GM12801 (cell line): ENCODE measurements around the gene SPON1.

Experiments used
- CTCF ChIP-seq: IDR thresholded peaks from one replicate; pipeline ENCODE4 v1.5.1; 2011; ENCODE audit warnings: control low read depth; ENCODE audit not compliant: insufficient read length; ENCODE audit errors: extremely low read depth

Gene SPON1

GRCh38 chr11:13997881-13998280 lies 35.4 kb downstream of the SPON1 start:
- no peak for TF ChIP-seq CTCF

DNA sequence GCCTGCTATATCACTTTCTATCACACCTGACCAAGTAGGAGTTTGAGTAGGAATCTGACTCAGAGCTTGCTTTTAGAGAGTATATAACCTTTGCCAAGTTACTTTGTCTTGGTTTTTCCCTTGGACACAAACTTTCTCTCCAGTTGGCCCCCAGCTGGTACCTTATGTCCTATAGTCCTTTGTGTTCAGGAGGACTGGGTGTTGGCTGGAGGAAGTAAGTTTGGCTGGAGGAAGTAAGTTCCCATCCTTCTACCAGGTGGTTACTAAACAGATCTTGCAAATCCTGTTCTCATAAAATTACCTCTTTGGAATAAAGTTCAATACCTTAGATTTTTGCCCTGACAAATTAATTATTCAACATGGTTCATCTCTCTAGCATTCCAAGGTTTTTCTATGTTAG lies 37.2 kb downstream of the SPON1 start:
- TF ChIP-seq CTCF, result no peak

GRCh38 chr11:14001597-14001996 lies 39.1 kb downstream of the SPON1 start:
- no peak for TF ChIP-seq CTCF

GRCh38 chr11:14007566-14007965 lies 45.0 kb downstream of the SPON1 start:
- no peak for TF ChIP-seq CTCF

- no peak for TF ChIP-seq CTCF
These were observed 48.1 kb downstream of the SPON1 start for GRCh38 chr11:14010665-14011064.

DNA sequence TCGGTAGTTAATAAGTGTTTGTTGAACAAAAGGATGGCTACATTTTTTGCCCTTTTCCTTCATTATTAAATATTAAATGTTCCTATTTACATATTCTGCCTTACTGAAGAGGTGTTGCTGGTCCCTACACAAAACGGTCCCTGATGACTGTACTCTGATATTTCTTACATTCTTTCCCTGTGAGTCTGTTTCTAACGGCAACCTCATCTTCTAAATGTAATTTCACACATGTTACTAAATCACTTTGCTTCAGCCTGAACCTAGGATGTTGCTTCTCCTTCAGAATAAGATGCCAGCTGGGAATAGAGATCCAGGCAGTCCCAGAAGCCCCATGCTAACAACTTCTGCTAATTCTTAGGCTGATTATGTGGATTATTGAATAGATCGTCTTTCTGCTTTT lies 50.3 kb downstream of the SPON1 start:
- no peak for TF ChIP-seq CTCF

DNA sequence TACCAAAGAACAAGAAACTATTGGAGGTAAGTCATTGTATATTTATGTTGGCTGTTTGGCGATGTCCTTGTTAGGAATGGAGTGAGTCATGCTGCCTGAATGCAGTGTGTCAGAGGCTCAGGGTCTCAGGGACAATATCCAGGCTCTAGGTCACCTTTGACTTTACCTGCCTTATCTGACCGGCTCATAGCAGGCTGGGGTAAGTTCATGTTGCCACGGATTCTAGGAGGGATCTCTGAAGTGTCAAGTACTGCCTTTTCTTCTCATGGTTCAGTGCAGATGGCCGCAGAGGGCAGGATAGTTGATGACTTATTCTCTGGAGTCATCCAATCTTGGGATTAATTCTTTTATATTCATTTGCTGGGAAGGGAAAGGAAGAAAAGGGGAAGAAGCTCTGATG lies 53.2 kb downstream of the SPON1 start:
- no peak for TF ChIP-seq CTCF

DNA sequence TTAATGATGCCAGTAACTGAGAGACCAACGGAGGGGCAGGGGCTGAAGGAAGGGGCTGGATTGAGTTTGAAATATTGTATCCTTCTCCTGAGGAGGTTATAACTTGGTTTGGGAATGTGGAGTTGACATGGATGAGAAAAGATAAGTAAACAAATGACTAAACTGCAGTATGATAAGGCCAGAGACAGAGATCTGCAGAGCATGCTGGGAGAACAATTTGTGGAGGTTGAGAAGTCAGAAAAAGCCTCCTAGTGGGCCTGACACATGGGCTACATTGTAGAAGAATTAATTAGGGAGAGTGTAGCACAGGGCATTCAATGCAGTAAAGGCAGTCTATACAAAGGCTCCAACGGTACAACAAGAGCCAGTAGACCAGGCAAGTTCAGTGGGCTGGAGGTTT lies 55.9 kb downstream of the SPON1 start:
- TF ChIP-seq CTCF, result no peak
